ENCODE measurements around the gene SUGCT. TPM values are rescaled to one million over a fixed set of nuclear protein-coding genes. Genes with fewer than 3 reads are reported as not detected.

The SUGCT gene
- total and polyA plus RNA-seq, 2 of the 8 experiments (the other 6 are each of a cell fraction or from before 2014, with no cell fraction given): 2.8 to 5.4 TPM

DNA sequence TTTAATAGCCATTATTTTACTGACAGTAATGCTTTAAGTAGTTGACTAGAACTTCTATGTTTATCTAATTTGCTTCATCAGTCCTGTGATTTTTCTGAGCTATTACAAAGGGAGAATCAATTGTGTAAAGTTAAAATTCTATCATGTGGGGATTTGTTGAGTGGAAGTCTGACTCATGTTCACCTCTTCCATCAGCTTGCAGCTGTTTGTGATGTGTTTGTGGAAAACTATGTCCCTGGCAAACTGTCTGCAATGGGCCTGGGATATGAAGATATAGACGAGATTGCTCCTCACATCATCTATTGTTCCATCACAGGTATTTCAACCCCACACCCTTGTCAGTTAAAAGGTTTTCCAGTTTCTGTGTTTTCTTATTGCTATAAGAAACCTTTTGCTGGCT, 59.9 kb downstream of the SUGCT start:
- H4K5ac ChIP-seq (ENCODE audit: insufficient read length, low read depth, low read length): no peak overlapping the region
- FAIRE-seq (no peak), DNase-seq (ENCODE audit: low read depth in 1 of 2, low spot score in 2 of 2) (peak in 1 of 2 experiments; percentile 14)
- H2BK120ac ChIP-seq (replicated peaks; ENCODE audit: low read depth, low read length): no peak overlapping the region
- CTCF ChIA-PET (ENCODE audit: partially characterized antibody): no interaction called here
- no peak overlapping the region for H3K4me3 ChIP-seq (ENCODE audit: extremely low read depth in 1 of 4, insufficient read depth in 2 of 4, low read depth in 3 of 4, low read length in 4 of 4)
- H2BK5ac ChIP-seq (ENCODE audit: low read depth, low read length): no peak overlapping the region
- no peaks in the 10 kb centered on the region for H4K20me1 ChIP-seq (replicated peaks in 1 of 2; ENCODE audit: control insufficient read depth in 1 of 2, insufficient read depth in 2 of 2, low read length in 2 of 2)
- no peak overlapping the region for H3K14ac ChIP-seq (ENCODE audit: insufficient read length)
- H2AK5ac ChIP-seq (ENCODE audit: low read depth, low read length): no peak overlapping the region
- H3K23me2 ChIP-seq (ENCODE audit: low read depth, low read length): no peaks in the 10 kb centered on the region
- H3K56ac ChIP-seq (replicated peaks; ENCODE audit: insufficient read length, low read depth, low read length): no peak overlapping the region
- H3K18ac ChIP-seq (ENCODE audit: extremely low read depth, low read length): no peak overlapping the region
- 81% methylated on average over 1 of the region's 1 CpG; no CpG with 5 or more reads in 1 of the 2 experiments for WGBS, 2 experiments (ENCODE audit: extremely low coverage in 1 of 2, insufficient coverage in 1 of 2, insufficient read length in 1 of 2, insufficient replicate concordance in 2 of 2, low coverage in 1 of 2, low lambda C conversion rate in 2 of 2, missing lambda C conversion rate in 1 of 2)
- no peak overlapping the region for H3K9ac ChIP-seq (replicated peaks in 1 of 4; ENCODE audit: extremely low read depth in 1 of 4, low read depth in 3 of 4, low read length in 3 of 4)
- no peaks in the 10 kb centered on the region for H3K36me3 ChIP-seq (ENCODE audit: control insufficient read depth in 2 of 4, insufficient read depth in 4 of 4, low read length in 3 of 4)
- H2BK12ac ChIP-seq (ENCODE audit: low read depth, low read length): no peak overlapping the region
- no peaks in the 10 kb centered on the region for H3K27me3 ChIP-seq (replicated peaks in 1 of 4; ENCODE audit: control insufficient read depth in 3 of 4, extremely low read depth in 1 of 4, insufficient read depth in 3 of 4, low read length in 3 of 4)
- no peak overlapping the region for H4K8ac ChIP-seq (ENCODE audit: extremely low read depth, insufficient read depth, low read length)
- no peak overlapping the region for H2BK15ac ChIP-seq (ENCODE audit: low read length)
- POLR2A ChIA-PET (ENCODE audit: partially characterized antibody): no interaction called here
- H3K79me1 ChIP-seq (ENCODE audit: low read depth, low read length): no peaks in the 10 kb centered on the region
- no peaks in the 10 kb centered on the region for H3K4me1 ChIP-seq (replicated peaks in 1 of 4; ENCODE audit: control insufficient read depth in 3 of 4, insufficient read depth in 4 of 4, low read length in 3 of 4)
- no peak overlapping the region for H2AFZ ChIP-seq (ENCODE audit: low read length)
- no peak overlapping the region for H4K91ac ChIP-seq (replicated peaks; ENCODE audit: insufficient read length, low read length)
- H3K4ac ChIP-seq (replicated peaks; ENCODE audit: insufficient read length, low read depth, low read length): no peak overlapping the region
- no peak overlapping the region for H3K4me2 ChIP-seq (ENCODE audit: insufficient read depth in 1 of 2, low read depth in 2 of 2, low read length in 2 of 2)
- no peaks in the 10 kb centered on the region for H3K9me3 ChIP-seq (ENCODE audit: insufficient read depth in 2 of 2, low read depth in 1 of 2, low read length in 1 of 2)
- no peaks in the 10 kb centered on the region for H3K79me2 ChIP-seq (ENCODE audit: control insufficient read depth in 1 of 2, insufficient read depth in 2 of 2, low read length in 2 of 2)
- no peak overlapping the region for H2BK20ac ChIP-seq (ENCODE audit: low read length)
- no peak overlapping the region for H3K23ac ChIP-seq (ENCODE audit: insufficient read length)
- no peak overlapping the region for H3K27ac ChIP-seq (ENCODE audit: low read depth, low read length)
- TF ChIP-seq, protein P1, sequence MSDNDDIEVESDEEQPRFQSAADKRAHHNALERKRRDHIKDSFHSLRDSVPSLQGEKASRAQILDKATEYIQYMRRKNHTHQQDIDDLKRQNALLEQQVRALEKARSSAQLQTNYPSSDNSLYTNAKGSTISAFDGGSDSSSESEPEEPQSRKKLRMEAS (IDR thresholded peaks at IDR 0.05): no peak
- no peak for TF ChIP-seq TCF12 (IDR thresholded peaks at IDR 0.05; ENCODE audit: low read depth, low read length)
- no peak for TF ChIP-seq MAFK (IDR thresholded peaks at IDR 0.05; ENCODE audit: low read depth, low read length)
- no peak for TF ChIP-seq SIN3A (conservative IDR thresholded peaks at IDR 0.05 in 1 of 2, IDR thresholded peaks at IDR 0.05 in 1 of 2; ENCODE audit: low read depth in 1 of 2, low read length in 2 of 2)
- TF ChIP-seq, protein P2, sequence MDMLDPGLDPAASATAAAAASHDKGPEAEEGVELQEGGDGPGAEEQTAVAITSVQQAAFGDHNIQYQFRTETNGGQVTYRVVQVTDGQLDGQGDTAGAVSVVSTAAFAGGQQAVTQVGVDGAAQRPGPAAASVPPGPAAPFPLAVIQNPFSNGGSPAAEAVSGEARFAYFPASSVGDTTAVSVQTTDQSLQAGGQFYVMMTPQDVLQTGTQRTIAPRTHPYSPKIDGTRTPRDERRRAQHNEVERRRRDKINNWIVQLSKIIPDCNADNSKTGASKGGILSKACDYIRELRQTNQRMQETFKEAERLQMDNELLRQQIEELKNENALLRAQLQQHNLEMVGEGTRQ (IDR thresholded peaks at IDR 0.05; ENCODE audit: low read length): no peak
- TF ChIP-seq, protein P3, sequence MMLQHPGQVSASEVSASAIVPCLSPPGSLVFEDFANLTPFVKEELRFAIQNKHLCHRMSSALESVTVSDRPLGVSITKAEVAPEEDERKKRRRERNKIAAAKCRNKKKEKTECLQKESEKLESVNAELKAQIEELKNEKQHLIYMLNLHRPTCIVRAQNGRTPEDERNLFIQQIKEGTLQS (IDR thresholded peaks at IDR 0.05; ENCODE audit: insufficient read depth, low read depth, low read length): no peak
- no peak for TF ChIP-seq EP300 (IDR thresholded peaks at IDR 0.05; ENCODE audit: borderline replicate concordance in 1 of 2, low read depth in 2 of 2, low read length in 2 of 2)
- TF ChIP-seq SP2 (IDR thresholded peaks at IDR 0.05; ENCODE audit: low read length): no peak
- no peak for TF ChIP-seq TBP (IDR thresholded peaks at IDR 0.05; ENCODE audit: low read depth, low read length)
- TF ChIP-seq, protein P4, sequence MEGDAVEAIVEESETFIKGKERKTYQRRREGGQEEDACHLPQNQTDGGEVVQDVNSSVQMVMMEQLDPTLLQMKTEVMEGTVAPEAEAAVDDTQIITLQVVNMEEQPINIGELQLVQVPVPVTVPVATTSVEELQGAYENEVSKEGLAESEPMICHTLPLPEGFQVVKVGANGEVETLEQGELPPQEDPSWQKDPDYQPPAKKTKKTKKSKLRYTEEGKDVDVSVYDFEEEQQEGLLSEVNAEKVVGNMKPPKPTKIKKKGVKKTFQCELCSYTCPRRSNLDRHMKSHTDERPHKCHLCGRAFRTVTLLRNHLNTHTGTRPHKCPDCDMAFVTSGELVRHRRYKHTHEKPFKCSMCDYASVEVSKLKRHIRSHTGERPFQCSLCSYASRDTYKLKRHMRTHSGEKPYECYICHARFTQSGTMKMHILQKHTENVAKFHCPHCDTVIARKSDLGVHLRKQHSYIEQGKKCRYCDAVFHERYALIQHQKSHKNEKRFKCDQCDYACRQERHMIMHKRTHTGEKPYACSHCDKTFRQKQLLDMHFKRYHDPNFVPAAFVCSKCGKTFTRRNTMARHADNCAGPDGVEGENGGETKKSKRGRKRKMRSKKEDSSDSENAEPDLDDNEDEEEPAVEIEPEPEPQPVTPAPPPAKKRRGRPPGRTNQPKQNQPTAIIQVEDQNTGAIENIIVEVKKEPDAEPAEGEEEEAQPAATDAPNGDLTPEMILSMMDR (IDR thresholded peaks at IDR 0.05; ENCODE audit: control extremely low read depth in 1 of 3, insufficient read depth in 1 of 3, low read depth in 1 of 3, low read length in 3 of 3): no peak
